ENCODE measurements around the gene UPF3A. TPM values are rescaled to one million over a fixed set of nuclear protein-coding genes. Genes with fewer than 3 reads are reported as not detected.

Gene UPF3A
- total RNA-seq, 2 donors from 2014 or later, result 42.2 to 76.8 TPM

DNA sequence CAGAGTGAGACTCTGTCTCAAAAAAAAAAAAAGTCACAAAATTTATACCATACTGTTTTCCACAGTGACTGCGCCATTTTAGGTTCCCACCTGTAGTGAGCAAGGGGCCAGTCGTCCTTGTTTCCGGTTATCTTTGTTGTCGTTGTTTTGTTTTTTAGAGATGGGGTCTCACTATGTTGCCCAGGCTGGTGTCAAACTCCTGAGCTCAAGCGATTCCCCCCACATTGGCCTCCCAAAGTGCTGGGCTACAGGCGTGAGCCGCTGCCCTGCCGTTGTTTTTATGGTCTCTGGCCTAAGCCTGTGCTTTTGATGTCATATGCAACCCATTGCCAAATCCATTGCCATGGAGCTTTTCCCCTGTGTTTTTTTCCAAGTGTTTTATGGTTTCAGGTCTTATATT, 3.3 kb downstream of the UPF3A start:
- no peak overlapping the region for H3K27ac Mint-ChIP-seq
- no peak for ATAC-seq
- H3K9me3 Mint-ChIP-seq, result no peaks in the 10 kb centered on the region
- H3K36me3 Mint-ChIP-seq, result peaks cover 32 to 38% of the 10 kb centered on the region in 2 donors
- DNase-seq (ENCODE audit: low spot score in 2 of 2), result no peak

DNA sequence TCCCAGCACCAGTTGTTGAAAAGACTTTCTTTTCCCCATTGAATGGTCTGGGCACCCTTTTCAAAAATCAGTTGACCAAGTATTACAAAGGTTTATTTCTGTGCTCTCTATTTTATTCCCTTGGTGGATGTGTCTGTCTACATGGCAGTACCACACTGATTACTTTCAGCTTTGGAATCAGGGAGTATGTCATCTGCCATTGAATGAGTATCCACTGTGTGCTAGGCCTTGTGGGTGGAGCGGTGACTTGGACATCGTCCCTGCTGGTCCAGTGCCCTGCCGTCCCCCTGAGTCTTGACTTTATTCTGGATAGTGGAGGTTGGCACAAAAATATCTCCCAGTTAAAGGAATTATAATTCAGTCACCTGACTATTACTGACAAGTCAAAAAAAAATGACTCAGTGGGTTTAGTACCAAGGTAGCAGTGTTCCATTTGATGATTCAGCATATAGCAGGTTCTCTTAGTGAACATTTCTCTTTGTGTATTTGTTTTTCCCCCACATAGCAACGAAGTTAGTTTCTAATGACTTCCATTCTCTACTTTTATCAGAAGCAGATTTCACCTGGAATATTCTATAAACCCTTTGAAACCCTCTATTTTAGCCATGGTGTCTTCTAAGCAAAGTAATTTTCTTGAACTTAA, 3.9 kb downstream of the UPF3A start:
- H3K36me3 Mint-ChIP-seq, result peaks cover 32 to 34% of the 10 kb centered on the region in 2 donors

GRCh38 chr13:114286808-114287207, 5.4 kb downstream of the UPF3A start:
- ATAC-seq, result no peak
- peaks cover 26 to 34% of the 10 kb centered on the region in 2 donors for H3K36me3 Mint-ChIP-seq
- H3K9me3 Mint-ChIP-seq, result no peaks in the 10 kb centered on the region

More for the DNA sequence above, 3.9 kb downstream of the UPF3A start:
- Mint-ChIP-seq H3K9me3 (no peaks in the 10 kb centered on the region), H3K27ac (peak overlapping the region in 1 of 2 donors; percentile 59)
- DNase-seq (ENCODE audit: low spot score in 2 of 2) (no peak), ATAC-seq (no peak)

GRCh38 chr13:114288157-114288591, 6.8 kb downstream of the UPF3A start:
- no peaks in the 10 kb centered on the region for H3K9me3 Mint-ChIP-seq
- ATAC-seq (no peak), DNase-seq (ENCODE audit: low spot score in 2 of 2) (no peak)
- peaks cover 32 to 48% of the 10 kb centered on the region in 2 donors for H3K36me3 Mint-ChIP-seq
- peak overlapping the region; percentile 45 to 76 for H3K27ac Mint-ChIP-seq

More at GRCh38 chr13:114286808-114287207, 5.4 kb downstream of the UPF3A start:
- DNase-seq (ENCODE audit: low spot score in 2 of 2), result no peak
- peak overlapping the region in 1 of 2 donors; percentile 47 for H3K27ac Mint-ChIP-seq

GRCh38 chr13:114296448-114296847, 15.0 kb downstream of the UPF3A start:
- DNase-seq (ENCODE audit: low spot score in 2 of 2), result no peak
- H3K27ac Mint-ChIP-seq, result peak overlapping the region in 1 of 2 donors; percentile 25
- no peaks in the 10 kb centered on the region for H3K9me3 Mint-ChIP-seq
- ATAC-seq, result no peak
- peaks cover 20 to 26% of the 10 kb centered on the region in 2 donors for H3K36me3 Mint-ChIP-seq

DNA sequence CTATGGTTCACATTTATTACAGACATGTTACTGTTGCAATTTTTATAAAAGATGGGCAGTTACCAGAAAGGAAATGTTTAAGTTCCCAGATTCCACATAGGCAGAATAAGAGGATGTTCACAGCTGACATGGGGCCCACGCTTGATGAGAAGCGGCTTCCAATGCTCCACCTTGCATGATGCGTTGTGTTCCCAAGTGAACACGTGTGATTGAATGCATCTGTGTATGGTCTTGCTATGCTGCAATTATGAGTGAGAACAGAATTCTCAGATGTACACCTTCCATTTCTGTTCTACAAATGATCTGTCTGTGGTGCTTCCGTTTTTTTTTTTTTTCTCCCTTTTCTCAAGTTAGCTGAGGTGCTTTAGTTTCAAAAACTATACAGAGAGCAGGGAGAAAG, 15.5 kb downstream of the UPF3A start:
- DNase-seq (ENCODE audit: low spot score in 2 of 2) (no peak), ATAC-seq (no peak)
- H3K27ac Mint-ChIP-seq, result peak overlapping the region in 1 of 2 donors; percentile 34
- H3K36me3 Mint-ChIP-seq, result peaks cover 24 to 26% of the 10 kb centered on the region in 2 donors
- no peaks in the 10 kb centered on the region for H3K9me3 Mint-ChIP-seq

DNA sequence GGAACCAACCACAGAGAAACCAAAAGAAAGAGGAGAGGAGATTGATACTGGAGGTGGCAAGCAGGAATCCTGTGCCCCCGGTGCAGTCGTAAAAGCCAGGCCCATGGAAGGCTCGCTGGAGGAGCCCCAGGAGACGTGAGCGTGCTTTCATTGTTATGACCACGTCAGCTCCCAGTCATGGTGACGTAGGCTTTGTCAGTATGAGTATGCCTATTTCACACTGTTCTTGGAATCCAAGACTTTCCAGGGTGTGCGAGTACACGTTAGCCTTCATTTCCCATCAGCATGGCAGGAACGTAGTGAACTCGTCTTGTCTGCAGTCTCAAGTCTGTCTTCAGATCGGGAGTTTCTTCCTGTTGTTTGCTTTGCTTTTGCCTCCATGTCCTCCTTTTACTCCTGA, 17.5 kb downstream of the UPF3A start:
- ATAC-seq, result no peak

GRCh38 chr13:114299604-114300305, 18.4 kb downstream of the UPF3A start:
- peaks cover 14 to 22% of the 10 kb centered on the region in 2 donors for H3K36me3 Mint-ChIP-seq

More for the DNA sequence above, 17.5 kb downstream of the UPF3A start:
- Mint-ChIP-seq H3K9me3 (no peaks in the 10 kb centered on the region), H3K36me3 (peaks cover 14 to 17% of the 10 kb centered on the region in 2 donors), H3K27ac (no peak overlapping the region)
- DNase-seq (ENCODE audit: low spot score in 2 of 2), result no peak

GRCh38 chr13:114303700-114304327, 22.4 kb downstream of the UPF3A start:
- ATAC-seq (no peak), DNase-seq (ENCODE audit: low spot score in 2 of 2) (no peak)
- H3K9me3 Mint-ChIP-seq, result no peaks in the 10 kb centered on the region
- H3K27ac Mint-ChIP-seq, result peak overlapping the region in 1 of 2 donors; percentile 86
- H3K36me3 Mint-ChIP-seq, result peaks cover 8 to 17% of the 10 kb centered on the region in 2 donors

More at GRCh38 chr13:114299604-114300305, 18.4 kb downstream of the UPF3A start:
- DNase-seq (ENCODE audit: low spot score in 2 of 2), result no peak
- H3K9me3 Mint-ChIP-seq, result no peaks in the 10 kb centered on the region
- ATAC-seq, result no peak
- no peak overlapping the region for H3K27ac Mint-ChIP-seq

GRCh38 chr13:114304346-114305034, 23.1 kb downstream of the UPF3A start:
- H3K27ac Mint-ChIP-seq, result no peak overlapping the region
- no peaks in the 10 kb centered on the region for H3K9me3 Mint-ChIP-seq
- ATAC-seq (no peak), DNase-seq (ENCODE audit: low spot score in 2 of 2) (no peak)
- peaks cover 8 to 13% of the 10 kb centered on the region in 2 donors for H3K36me3 Mint-ChIP-seq

GRCh38 chr13:114309086-114309485, 27.7 kb downstream of the UPF3A start:
- peaks cover 0 to 12% of the 10 kb centered on the region in 2 donors for H3K36me3 Mint-ChIP-seq
- ATAC-seq (no peak), DNase-seq (ENCODE audit: low spot score in 2 of 2) (no peak)
- no peak overlapping the region for H3K27ac Mint-ChIP-seq
- H3K9me3 Mint-ChIP-seq, result no peaks in the 10 kb centered on the region

- DNase-seq (ENCODE audit: low spot score in 2 of 2), result no peak
- H3K36me3 Mint-ChIP-seq, result peaks cover 3 to 9% of the 10 kb centered on the region in 2 donors
- no peak for ATAC-seq
- H3K27ac Mint-ChIP-seq, result no peak overlapping the region
- no peaks in the 10 kb centered on the region for H3K9me3 Mint-ChIP-seq
Observed at GRCh38 chr13:114309806-114310410, 28.5 kb downstream of the UPF3A start.

- H3K36me3 Mint-ChIP-seq, result peaks cover 11 to 17% of the 10 kb centered on the region in 2 donors
- ATAC-seq (no peak), DNase-seq (ENCODE audit: low spot score in 2 of 2) (no peak)
- no peak overlapping the region for H3K27ac Mint-ChIP-seq
- no peaks in the 10 kb centered on the region for H3K9me3 Mint-ChIP-seq
Observed at GRCh38 chr13:114310956-114311355, 29.6 kb downstream of the UPF3A start.

GRCh38 chr13:114311387-114311786, 30.0 kb downstream of the UPF3A start:
- peaks cover 11 to 17% of the 10 kb centered on the region in 2 donors for H3K36me3 Mint-ChIP-seq
- no peak for DNase-seq (ENCODE audit: low spot score in 2 of 2)
- ATAC-seq, result no peak

DNA sequence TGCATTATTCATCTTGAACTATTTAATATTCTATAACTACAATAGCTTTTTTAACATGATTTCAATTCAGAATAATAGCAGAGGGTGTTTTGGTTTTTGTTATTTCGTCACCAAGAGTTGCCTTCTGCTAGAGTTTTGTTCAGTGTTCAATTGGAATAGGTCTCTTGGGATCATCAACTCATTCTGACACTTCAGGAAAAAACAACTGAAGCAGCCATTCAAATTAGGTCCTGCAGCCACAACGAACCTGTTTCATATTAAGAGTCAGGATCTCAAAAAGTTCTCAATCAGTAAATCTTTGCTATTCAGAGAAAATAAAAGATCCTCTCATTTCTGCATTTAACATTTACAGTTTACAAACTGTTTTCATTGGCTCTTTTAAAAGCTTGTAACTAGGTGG, 30.5 kb downstream of the UPF3A start:
- ATAC-seq (no peak), DNase-seq (ENCODE audit: low spot score in 2 of 2) (no peak)
- Mint-ChIP-seq H3K9me3 (no peaks in the 10 kb centered on the region), H3K36me3 (peaks cover 11 to 17% of the 10 kb centered on the region in 2 donors), H3K27ac (no peak overlapping the region)

More at GRCh38 chr13:114311387-114311786, 30.0 kb downstream of the UPF3A start:
- Mint-ChIP-seq H3K27ac (no peak overlapping the region), H3K9me3 (no peaks in the 10 kb centered on the region)

All from activated naive CD4-positive, alpha-beta T cell treated with anti-CD3 and anti-CD28 coated beads, Interleukin-2, amount 50 U/mL, for 72 hours (primary cell).